ENCODE measurements around the gene CLCA2. TPM values are rescaled to one million over a fixed set of nuclear protein-coding genes. Genes with fewer than 3 reads are reported as not detected.
A peak's percentile ranks its signal among the peaks of the same experiment; 100 is the strongest.

CLCA2 gene
- total and polyA plus RNA-seq, 2 donors (not counting 3 experiments of a cell fraction or from before 2014, with no cell fraction given): 0.01 to 0.11 TPM

DNA sequence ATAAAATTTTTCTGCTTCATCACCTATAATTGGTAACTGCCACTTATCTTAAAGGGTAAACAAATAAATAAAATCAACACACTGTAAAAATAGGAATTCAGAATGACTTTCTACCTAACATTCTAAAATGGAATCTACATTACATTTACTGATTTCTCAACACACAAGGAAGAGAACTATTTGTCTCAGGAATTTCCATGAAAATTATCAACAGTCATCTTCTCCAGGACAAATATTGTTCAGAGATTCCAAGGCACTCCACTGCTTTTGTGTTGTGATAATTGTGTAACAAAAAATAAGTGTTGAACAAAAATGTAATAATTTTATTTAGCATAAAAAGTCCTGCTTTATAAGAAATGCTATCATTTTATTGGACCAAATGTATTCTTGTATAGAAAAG, 35.2 kb upstream of the CLCA2 start:
- CTCF ChIA-PET: interaction anchor here (1.1 to 2.4 kb wide), 2 partner anchors 9 kb away, joined by 5 to 10 read pairs; no protein-coding TSS in a partner anchor
- intact Hi-C loops (cut with micrococcal nuclease): loop anchor here (10.0 kb wide), 1 partner anchor 316 kb away; the partner anchor contains the start of gene SH3GLB1

More for the DNA sequence above, 35.2 kb upstream of the CLCA2 start:
- FAIRE-seq (no peak), DNase-seq (ENCODE audit: low read depth, low spot score) (no peak)
- Histone ChIP-seq H3K9ac (replicated peaks; ENCODE audit: extremely low read depth, insufficient read depth, low read length) (no peak overlapping the region), H3K36me3 (ENCODE audit: control insufficient read depth in 2 of 2, extremely low read depth in 1 of 2, insufficient read depth in 2 of 2, low read length in 2 of 2) (peaks cover 0 to under 1% of the 10 kb centered on the region in 2 experiments), H2AFZ (ENCODE audit: low read depth, low read length) (no peak overlapping the region), H3K27ac (ENCODE audit: insufficient read depth, low read depth, low read length) (no peak overlapping the region), H3K4me2 (ENCODE audit: insufficient read depth, low read length) (peak overlapping the region; percentile 36), H3K27me3 (ENCODE audit: control insufficient read depth in 2 of 2, insufficient read depth in 2 of 2, low read length in 2 of 2) (no peaks in the 10 kb centered on the region), H3K9me1 (replicated peaks; ENCODE audit: control insufficient read depth, extremely low read depth, insufficient read depth, low read length) (no peaks in the 10 kb centered on the region), H4K20me1 (replicated peaks; ENCODE audit: control insufficient read depth, extremely low read depth, insufficient read depth, low read length) (no peaks in the 10 kb centered on the region), H3K4me3 (replicated peaks in 1 of 3; ENCODE audit: insufficient read depth in 1 of 3, low read depth in 1 of 3, low read length in 3 of 3) (no peak overlapping the region), H3K9me3 (replicated peaks; ENCODE audit: control insufficient read depth, insufficient read depth, low read length) (no peaks in the 10 kb centered on the region), H3K79me2 (ENCODE audit: control insufficient read depth, insufficient read depth, low read length) (peaks cover 70% of the 10 kb centered on the region), H3K4me1 (ENCODE audit: control insufficient read depth, extremely low read depth, insufficient read depth, low read length) (peaks cover 18% of the 10 kb centered on the region)
- TF ChIP-seq POLR2AphosphoS5 (IDR thresholded peaks at IDR 0.05; ENCODE audit: insufficient read depth, low read depth, low read length): no peak
- no peak for TF ChIP-seq CTCF (IDR thresholded peaks at IDR 0.05; ENCODE audit: extremely low read depth in 1 of 2, insufficient read depth in 1 of 2, low read depth in 1 of 2, low read length in 2 of 2)
- no peak for TF ChIP-seq EZH2 (IDR thresholded peaks at IDR 0.05; ENCODE audit: borderline replicate concordance, low read depth, low read length, severe bottlenecking)
- TF ChIP-seq FOS (IDR thresholded peaks at IDR 0.05; ENCODE audit: borderline replicate concordance, insufficient read depth, low read length): no peak
- no peak for TF ChIP-seq GATA2 (IDR thresholded peaks at IDR 0.05; ENCODE audit: insufficient read depth, insufficient read length, low read depth, low read length)
- no peak for TF ChIP-seq JUN (IDR thresholded peaks at IDR 0.05; ENCODE audit: borderline replicate concordance, insufficient read depth, insufficient read length, low read depth)
- TF ChIP-seq, protein P1, sequence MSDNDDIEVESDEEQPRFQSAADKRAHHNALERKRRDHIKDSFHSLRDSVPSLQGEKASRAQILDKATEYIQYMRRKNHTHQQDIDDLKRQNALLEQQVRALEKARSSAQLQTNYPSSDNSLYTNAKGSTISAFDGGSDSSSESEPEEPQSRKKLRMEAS (IDR thresholded peaks at IDR 0.05; ENCODE audit: insufficient read depth, insufficient read length): no peak
- POLR2A ChIA-PET: no interaction called here
- dilution Hi-C loops (cut with MboI; ENCODE audit: extremely low pct_ligation_motif_present, low sequenced_read_pairs): no loop called here
- BruUV-seq (replicated peaks): no TSS peak
